NCI-H1105 (cell line): ENCODE measurements around the gene TTLL10.

Source experiments
- DNase-seq: peaks from one replicate; lab custom pipeline; 2025; lab: John Stamatoyannopoulos, UW

Gene TTLL10

DNA sequence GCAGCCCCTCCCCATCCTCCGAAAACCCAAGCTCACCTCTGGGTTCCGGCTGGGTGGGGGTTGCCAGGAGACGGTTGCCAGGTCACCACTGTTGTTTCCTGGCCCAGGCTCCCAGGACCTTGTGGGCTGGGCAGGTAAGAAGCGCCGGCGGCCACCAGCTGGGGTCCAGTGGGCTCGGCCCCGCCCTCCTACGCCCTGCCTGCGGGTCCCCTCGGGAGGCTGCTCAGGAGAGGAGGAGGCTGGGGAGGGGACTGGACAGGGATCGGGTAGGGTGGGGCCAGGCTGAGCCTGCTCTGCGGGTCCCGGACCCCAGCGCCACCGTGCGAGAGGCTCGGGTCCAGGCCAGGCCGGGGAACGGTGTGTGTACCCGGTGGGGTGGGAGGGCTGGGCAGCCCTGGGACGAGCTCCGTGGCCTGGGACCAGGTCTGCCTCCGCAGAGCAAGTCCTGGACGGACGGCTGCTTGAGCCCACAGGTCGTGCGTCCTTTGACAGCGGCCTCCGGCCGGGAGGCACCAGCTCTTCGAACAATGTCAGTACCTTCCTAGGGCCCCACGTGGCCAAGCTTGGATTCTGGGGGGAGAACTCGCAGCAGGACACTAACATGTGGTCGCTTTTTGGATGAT is at the start of gene TTLL10:
Gene TTLL10 (plus strand): TSS at position 88 of the 623 bp plus-strand sequence. CDS start 5,336 bp downstream, outside the sequence.
- no peak for DNase-seq

DNA sequence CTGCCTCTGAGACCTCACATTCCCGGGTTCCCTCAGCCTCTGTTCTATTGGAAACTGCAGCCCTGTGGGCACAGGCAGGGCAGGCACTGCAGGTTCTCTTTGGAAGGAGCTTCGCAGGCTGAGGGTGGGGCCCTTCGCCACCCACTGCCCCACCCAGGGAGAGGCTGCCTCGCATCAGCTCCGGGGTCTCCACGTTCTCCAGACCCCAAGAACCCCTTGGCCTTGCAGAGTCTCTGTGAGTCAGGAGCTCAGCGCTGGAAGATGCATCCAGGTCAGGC is 49.2 kb upstream of the TTLL10 start:
- no peak for DNase-seq

GRCh38 chr1:1124786-1125642 is 48.7 kb upstream of the TTLL10 start:
- no peak for DNase-seq

GRCh38 chr1:1125945-1126344 is 47.7 kb upstream of the TTLL10 start:
- DNase-seq = no peak

GRCh38 chr1:1127551-1128451 is 45.9 kb upstream of the TTLL10 start:
- DNase-seq = no peak

GRCh38 chr1:1128454-1129139 is 45.1 kb upstream of the TTLL10 start:
- no peak for DNase-seq

DNA sequence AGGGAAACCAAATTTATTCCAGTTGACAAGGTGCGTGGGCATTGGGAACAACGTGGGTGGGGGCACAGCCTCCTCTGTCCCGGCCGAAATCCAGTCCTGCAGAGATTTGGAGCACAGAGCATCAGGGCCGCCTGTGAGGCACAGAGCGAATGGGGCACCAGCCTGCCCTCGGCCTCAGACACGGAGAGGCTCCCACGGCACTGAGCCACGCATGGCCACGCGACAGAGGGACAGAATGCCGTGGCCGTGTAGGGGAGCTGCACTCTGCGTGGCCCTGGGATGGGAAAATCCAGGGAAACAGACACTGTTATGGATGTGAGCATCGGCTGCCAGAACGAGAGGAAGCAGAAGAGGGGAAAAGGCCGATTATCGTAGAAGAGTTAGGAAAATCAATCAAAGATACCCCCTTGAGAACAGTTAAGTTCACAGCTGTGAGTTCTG is 44.3 kb upstream of the TTLL10 start:
- DNase-seq = no peak

DNA sequence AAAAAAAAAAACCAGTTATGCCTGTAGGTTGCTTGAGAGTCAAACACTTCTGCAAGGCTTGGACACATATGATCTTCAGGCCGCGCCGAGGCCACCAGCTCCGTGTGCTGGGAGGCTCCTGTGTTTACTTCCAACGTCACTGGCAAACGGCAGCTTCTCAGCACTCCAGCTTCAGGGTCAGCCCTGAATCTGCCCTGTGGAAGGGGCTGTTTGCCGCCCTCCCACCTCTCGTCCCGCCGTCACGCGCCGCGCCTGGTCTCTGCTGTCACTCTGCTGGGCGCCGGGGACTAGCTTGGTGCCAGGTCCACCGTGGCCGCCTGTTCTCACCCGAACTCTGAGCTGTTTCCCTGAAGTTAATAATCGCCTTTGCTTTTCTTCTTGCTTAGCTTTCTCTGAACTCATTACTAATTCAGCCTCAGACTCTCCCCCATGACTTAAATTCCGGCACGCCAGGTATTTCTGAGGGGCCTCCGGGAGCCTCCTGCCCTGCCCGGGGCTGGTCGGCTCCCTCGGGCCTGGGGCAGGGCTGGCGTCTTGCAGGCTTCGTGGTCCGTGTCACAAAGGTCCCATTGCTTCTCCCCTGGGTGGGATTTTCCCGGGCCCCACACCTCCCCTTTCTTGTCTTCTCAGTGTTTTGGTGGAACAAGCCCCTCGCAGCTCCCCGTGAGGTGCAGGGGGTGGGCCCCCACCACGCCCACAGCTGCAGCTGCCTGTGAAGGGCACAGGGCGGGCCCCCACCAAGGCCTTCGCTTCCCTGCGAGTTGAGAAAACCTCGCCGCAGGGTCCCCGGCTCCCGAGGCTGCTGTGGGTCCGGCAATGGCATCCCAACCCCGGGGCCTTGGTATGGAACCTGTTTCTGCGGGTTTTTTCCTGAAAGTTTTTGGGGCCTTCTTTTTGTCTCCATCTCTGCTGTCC is 43.2 kb upstream of the TTLL10 start:
- no peak for DNase-seq

DNA sequence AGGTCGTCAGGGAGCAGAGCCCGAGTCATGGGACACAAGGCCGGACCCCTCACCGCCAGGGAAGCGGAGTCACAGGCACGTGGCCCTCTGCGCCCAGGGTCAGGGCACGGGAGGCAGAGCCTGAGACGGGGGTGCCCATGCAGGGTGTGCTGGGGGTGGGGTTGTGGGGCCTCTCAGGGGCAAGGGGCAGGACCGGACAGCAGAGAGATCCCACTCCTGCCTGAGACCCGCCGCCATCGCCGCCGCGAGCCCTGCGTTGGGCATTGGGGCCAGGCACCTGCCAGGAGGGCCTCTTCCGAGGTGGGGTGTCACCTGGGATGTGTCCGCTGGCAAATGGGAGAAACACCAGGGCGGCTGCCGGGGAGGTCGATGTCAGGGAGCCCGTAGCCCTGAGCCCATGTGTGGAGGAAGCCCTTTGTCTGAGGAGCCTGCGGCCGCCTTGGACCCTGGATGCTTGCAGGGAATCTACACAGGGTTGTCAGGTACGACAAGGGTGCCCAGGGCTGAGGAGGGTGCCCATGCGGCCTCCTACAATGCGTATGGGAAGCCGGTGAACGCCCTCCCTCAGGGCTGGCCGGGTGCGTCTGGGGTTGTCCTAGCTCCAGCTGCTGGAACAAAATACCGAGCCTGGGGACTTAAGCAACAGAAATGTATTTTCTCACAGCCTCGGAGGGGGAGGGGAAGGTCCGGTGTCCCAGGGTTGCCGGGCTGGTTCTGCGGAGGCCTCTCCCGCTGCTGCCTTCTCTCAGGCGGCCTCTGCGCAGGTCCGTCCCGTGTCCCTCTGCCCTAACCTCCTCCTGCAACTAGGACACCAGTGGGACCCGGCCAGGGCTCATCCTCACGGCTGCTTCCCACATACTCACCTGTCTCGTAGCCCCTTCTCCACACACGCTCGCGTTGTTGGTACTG is 41.4 kb upstream of the TTLL10 start:
- DNase-seq = no peak

DNA sequence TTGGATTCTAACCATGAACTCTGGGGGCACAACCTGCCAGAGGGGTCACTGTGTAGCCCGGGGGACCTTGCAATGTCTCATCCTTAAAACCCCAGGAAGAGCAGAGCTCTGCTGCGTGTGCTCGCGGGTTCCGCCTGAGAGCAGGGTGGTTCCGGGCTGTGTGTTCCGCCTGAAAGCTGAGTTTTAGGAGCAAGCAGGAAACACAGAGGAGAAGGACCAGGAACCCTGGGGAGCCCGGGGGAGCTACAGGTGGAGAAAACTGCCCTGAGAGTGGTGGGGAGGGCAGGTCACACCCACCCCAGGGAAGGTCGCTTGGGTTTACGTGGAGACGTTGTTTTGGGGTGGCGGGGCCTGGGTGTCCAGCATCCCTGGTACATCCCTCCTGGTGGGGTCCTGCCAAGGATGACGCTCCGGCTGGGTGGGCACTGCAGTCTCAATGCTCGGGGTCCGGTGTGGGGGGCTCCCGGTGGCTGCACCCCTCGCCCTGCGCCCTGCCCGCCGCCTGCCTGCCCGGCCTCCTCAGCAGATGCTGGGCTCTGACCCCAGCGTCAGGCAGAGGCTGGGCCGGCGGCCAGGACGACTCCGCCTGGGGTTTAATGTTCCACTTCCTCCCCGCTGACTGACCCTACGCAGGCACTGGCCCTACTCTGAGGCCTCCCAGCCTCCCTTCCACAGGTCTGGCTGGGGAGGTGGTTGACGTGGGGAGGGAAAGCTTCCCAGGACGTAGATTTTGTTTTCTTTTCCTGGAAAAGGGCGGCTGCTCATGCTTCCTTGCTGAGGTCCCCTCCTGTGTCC is 40.5 kb upstream of the TTLL10 start:
- no peak for DNase-seq

DNA sequence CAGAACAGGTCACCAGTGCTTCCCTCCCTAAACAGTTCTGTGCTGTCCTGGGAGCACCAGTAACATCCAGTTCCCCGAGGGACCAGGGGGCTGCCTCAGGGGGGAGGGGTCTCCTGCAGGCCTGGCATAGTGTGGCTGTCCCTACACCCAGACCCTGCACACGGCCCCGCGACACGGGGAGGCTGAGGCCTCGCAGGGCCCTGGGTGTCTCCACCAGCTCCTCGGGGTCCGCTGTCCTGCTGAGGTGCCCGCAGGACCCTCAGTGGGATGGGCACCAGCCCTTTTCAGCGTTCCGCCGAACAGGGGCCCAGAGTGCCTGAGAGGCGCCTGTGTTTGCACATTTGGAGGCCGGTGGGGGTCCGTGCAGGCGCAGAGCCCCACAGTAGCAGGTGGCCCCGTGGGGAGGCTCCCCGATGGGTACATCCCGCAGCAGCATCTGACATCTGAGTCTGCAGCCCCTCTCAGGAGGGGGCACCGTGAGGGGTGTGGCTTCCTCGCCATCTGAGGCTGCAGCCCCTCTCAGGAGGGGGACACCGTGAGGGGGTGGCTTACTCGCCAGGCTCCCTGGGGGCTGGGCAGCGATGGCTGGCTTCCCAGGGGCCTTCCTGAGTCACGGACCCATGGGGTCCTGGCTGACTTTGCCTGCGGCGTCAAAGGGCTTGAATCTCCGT is 39.2 kb upstream of the TTLL10 start:
- no peak for DNase-seq

GRCh38 chr1:1135339-1136136 is 38.1 kb upstream of the TTLL10 start:
- no peak for DNase-seq

GRCh38 chr1:1136547-1137230 is 37.0 kb upstream of the TTLL10 start:
- peak; percentile 97 for DNase-seq

DNA sequence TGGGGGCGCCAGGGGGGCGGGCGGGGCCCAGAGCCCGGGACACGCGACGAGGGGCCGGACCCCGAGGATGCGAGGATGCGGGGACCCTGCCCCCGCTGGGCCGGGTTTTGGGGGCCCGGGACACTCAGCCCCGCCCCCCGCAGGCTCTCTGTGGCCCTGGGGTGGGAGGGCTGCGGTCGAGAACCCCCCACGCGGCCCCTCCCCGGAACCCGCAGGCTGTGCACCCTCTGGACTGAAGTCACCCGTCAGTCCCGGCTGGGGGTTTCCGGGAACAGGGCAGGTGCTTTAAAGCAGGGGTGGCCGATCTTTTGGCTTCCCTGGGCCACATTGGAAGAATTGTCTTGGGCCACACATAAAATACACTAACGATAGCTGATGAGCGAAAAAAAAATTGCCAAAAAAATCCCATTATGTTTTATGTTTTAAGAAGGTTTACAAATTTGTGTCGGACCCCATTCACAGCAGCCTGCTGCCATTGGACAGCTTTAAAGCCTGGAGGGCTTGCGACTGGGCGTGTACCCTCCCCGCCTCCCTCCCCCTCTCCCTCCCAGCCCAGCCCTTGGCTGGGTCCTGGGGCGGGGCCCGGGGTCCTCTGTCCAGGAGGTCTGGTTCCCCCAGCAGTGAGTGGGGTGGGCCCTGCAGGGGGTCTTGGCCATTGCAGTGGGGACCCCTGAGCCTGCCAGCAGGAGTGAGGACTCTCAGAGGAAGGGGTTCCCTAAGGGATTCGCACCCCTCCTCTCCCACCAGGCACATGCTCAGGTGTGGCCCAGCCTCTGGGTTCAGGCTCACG is 36.2 kb upstream of the TTLL10 start:
- peak; percentile 24 for DNase-seq

GRCh38 chr1:1140673-1141072 is 33.0 kb upstream of the TTLL10 start:
- no peak for DNase-seq

GRCh38 chr1:1141244-1141910 is 32.3 kb upstream of the TTLL10 start:
- no peak for DNase-seq
